ENCODE results near the gene LYPD6B. TPM values are rescaled to one million over a fixed set of nuclear protein-coding genes. Genes with fewer than 3 reads are reported as not detected.

LYPD6B gene
- total RNA-seq, 1 donor from 2014 or later, result 27.2 TPM

GRCh38 chr2:149221898-149222297, 183.4 kb downstream of the LYPD6B start:
- Mint-ChIP-seq H3K9me3 (no peaks in the 10 kb centered on the region), H3K4me3 (no peak overlapping the region), H3K36me3 (no peaks in the 10 kb centered on the region), H3K27me3 (ENCODE audit: low read depth) (no peaks in the 10 kb centered on the region), H3K4me1 (peaks cover 54% of the 10 kb centered on the region), H3K27ac (no peak overlapping the region)
- no peak for DNase-seq (ENCODE audit: low spot score in 2 of 2, unreplicated experiment in 2 of 2)
- TF ChIP-seq CTCF (IDR thresholded peaks at IDR 0.05; ENCODE audit: unreplicated experiment), result no peak

- TF ChIP-seq CTCF (IDR thresholded peaks at IDR 0.05; ENCODE audit: unreplicated experiment), result no peak
- Mint-ChIP-seq H3K36me3 (no peaks in the 10 kb centered on the region), H3K4me3 (no peak overlapping the region), H3K27me3 (ENCODE audit: low read depth) (no peaks in the 10 kb centered on the region), H3K4me1 (peaks cover 54% of the 10 kb centered on the region), H3K27ac (no peak overlapping the region), H3K9me3 (no peaks in the 10 kb centered on the region)
- no peak for DNase-seq (ENCODE audit: low spot score in 2 of 2, unreplicated experiment in 2 of 2)
These were observed 185.1 kb downstream of the LYPD6B start for GRCh38 chr2:149223472-149224095.

- Mint-ChIP-seq H3K27ac (no peak overlapping the region), H3K4me1 (peaks cover 53% of the 10 kb centered on the region), H3K9me3 (no peaks in the 10 kb centered on the region), H3K27me3 (ENCODE audit: low read depth) (no peaks in the 10 kb centered on the region), H3K4me3 (no peak overlapping the region), H3K36me3 (no peaks in the 10 kb centered on the region)
- DNase-seq (ENCODE audit: low spot score in 2 of 2, unreplicated experiment in 2 of 2), result no peak
- no peak for TF ChIP-seq CTCF (IDR thresholded peaks at IDR 0.05; ENCODE audit: unreplicated experiment)
These were observed 186.0 kb downstream of the LYPD6B start for GRCh38 chr2:149224543-149224942.

- Mint-ChIP-seq H3K36me3 (no peaks in the 10 kb centered on the region), H3K4me1 (peaks cover 44% of the 10 kb centered on the region), H3K27ac (no peak overlapping the region), H3K9me3 (no peaks in the 10 kb centered on the region), H3K27me3 (ENCODE audit: low read depth) (no peaks in the 10 kb centered on the region), H3K4me3 (no peak overlapping the region)
- no peak for TF ChIP-seq CTCF (IDR thresholded peaks at IDR 0.05; ENCODE audit: unreplicated experiment)
- no peak for DNase-seq (ENCODE audit: low spot score in 2 of 2, unreplicated experiment in 2 of 2)
These were observed 186.9 kb downstream of the LYPD6B start for GRCh38 chr2:149225446-149225845.

GRCh38 chr2:149226790-149227189, 188.3 kb downstream of the LYPD6B start:
- H3K27ac Mint-ChIP-seq, result no peak overlapping the region
- H3K4me1 Mint-ChIP-seq, result peaks cover 36% of the 10 kb centered on the region
- no peaks in the 10 kb centered on the region for H3K36me3 Mint-ChIP-seq
- H3K27me3 Mint-ChIP-seq (ENCODE audit: low read depth), result no peaks in the 10 kb centered on the region
- peaks cover under 1% of the 10 kb centered on the region for H3K9me3 Mint-ChIP-seq
- no peak overlapping the region for H3K4me3 Mint-ChIP-seq
- TF ChIP-seq CTCF (IDR thresholded peaks at IDR 0.05; ENCODE audit: unreplicated experiment), result no peak
- no peak for DNase-seq (ENCODE audit: low spot score in 2 of 2, unreplicated experiment in 2 of 2)
